GM23338 (cell line): ENCODE data around the gene WWOX. TPM values are rescaled to one million over a fixed set of nuclear protein-coding genes. Genes with fewer than 3 reads are reported as not detected.

Source experiments
- ATAC-seq: fragments of 200-7000 bp; cut with Tn5 transposase; 3 replicates; pipeline ENCODE4 v1.9.1; 2020
- DNase-seq: peaks from one replicate; pipeline ENCODE4 v3.0.0-alpha.2; 2015; ENCODE audit warnings: low spot score
- H2AFZ ChIP-seq: fragments of 200-600 bp; sonication (generic); 2 replicates; pipeline ENCODE4 v1.8.0; 2016; ENCODE audit warnings: antibody characterized with exemption, mild to moderate bottlenecking, moderate library complexity
- H3F3A ChIP-seq: fragments of 200-600 bp; sonication (generic); replicated peaks from 2 replicates; pipeline ENCODE4 v1.8.0; 2017; ENCODE audit warnings: antibody characterized with exemption, mixed run types, low read depth
- H3K27ac ChIP-seq: fragments of 200-600 bp; sonication (generic); 2 replicates; pipeline ENCODE4 v1.6.1; 2016; ENCODE audit warnings: low read depth
- H3K27me3 ChIP-seq: fragments of 200-600 bp; sonication (generic); 2 replicates; pipeline ENCODE4 v1.8.0; 2016; ENCODE audit warnings: mild to moderate bottlenecking, mixed run types, moderate library complexity; ENCODE audit not compliant: insufficient read depth
- H3K36me3 ChIP-seq: fragments of 200-600 bp; sonication (generic); 2 replicates; pipeline ENCODE4 v1.8.0; 2016; ENCODE audit warnings: mild to moderate bottlenecking; ENCODE audit not compliant: insufficient read depth
- H3K4me1 ChIP-seq: fragments of 200-600 bp; sonication (generic); 2 replicates; pipeline ENCODE4 v1.8.0; 2016; ENCODE audit warnings: mild to moderate bottlenecking, moderate library complexity; ENCODE audit not compliant: insufficient read depth
- H3K4me2 ChIP-seq: fragments of 200-600 bp; sonication (generic); 2 replicates; pipeline ENCODE4 v1.7.1; 2017; ENCODE audit warnings: mixed run types
- H3K4me3 ChIP-seq: fragments of 200-600 bp; sonication (generic); 2 replicates; pipeline ENCODE4 v1.6.1; 2016; ENCODE audit warnings: mixed run types
- H3K79me2 ChIP-seq: fragments of 200-600 bp; sonication (generic); replicated peaks from 2 replicates; pipeline ENCODE4 v1.8.0; 2017; ENCODE audit warnings: mild to moderate bottlenecking; ENCODE audit not compliant: insufficient read depth
- H3K9me2 ChIP-seq: fragments of 200-600 bp; sonication (generic); 2 replicates; pipeline ENCODE4 v1.8.0; 2017; ENCODE audit not compliant: insufficient read depth
- H4K20me1 ChIP-seq: fragments of 200-600 bp; sonication (generic); replicated peaks from 2 replicates; pipeline ENCODE4 v1.8.0; 2017; ENCODE audit warnings: mild to moderate bottlenecking; ENCODE audit not compliant: insufficient read depth
- H3K27ac Mint-ChIP-seq: 2 replicates; pipeline ENCODE4 v1.8.0; 2020; ENCODE audit warnings: inconsistent platforms, mild to moderate bottlenecking, moderate library complexity, mixed read lengths
- H3K27me3 Mint-ChIP-seq: 3 replicates; pipeline ENCODE4 v1.8.0; 2022; ENCODE audit warnings: low read depth, mild to moderate bottlenecking, moderate library complexity, mixed read lengths, inconsistent platforms; ENCODE audit not compliant: insufficient read depth, poor library complexity
- H3K36me3 Mint-ChIP-seq: 3 replicates; pipeline ENCODE4 v1.8.0; 2021; ENCODE audit warnings: low read depth, mild to moderate bottlenecking, inconsistent platforms, moderate library complexity, mixed read lengths
- H3K4me1 Mint-ChIP-seq: 3 replicates; pipeline ENCODE4 v1.8.0; 2020; ENCODE audit warnings: mild to moderate bottlenecking, inconsistent platforms, mixed read lengths
- H3K4me3 Mint-ChIP-seq: 3 replicates; pipeline ENCODE4 v1.8.0; 2021; ENCODE audit warnings: moderate library complexity, mild to moderate bottlenecking, inconsistent platforms, mixed read lengths
- H3K9me3 Mint-ChIP-seq: 3 replicates; pipeline ENCODE4 v1.8.0; 2020; ENCODE audit warnings: moderate library complexity, mild to moderate bottlenecking, inconsistent platforms, mixed read lengths
- CREB1 ChIP-seq: fragments of 250-450 bp; sonication (Bioruptor Pico); IDR thresholded peaks from 2 replicates; pipeline ENCODE4 v1.5.0; 2020; ENCODE audit warnings: low read depth, mild to moderate bottlenecking, moderate library complexity
- NANOG ChIP-seq: IDR thresholded peaks from 2 replicates; pipeline ENCODE4 v1.6.1; 2016; ENCODE audit warnings: antibody characterized with exemption, borderline replicate concordance
- POLR2AphosphoS5 ChIP-seq: IDR thresholded peaks from 2 replicates; pipeline ENCODE4 v1.6.1; 2016; ENCODE audit warnings: antibody characterized with exemption, low read depth
- ZNF114 ChIP-seq: fragments of 250-450 bp; sonication (Bioruptor Pico); IDR thresholded peaks from 2 replicates; pipeline ENCODE4 v1.5.0; 2020; ENCODE audit warnings: mild to moderate bottlenecking, moderate library complexity
- polyA plus RNA-seq: library from polyadenylated mRNA; unstranded; fragments of >200 nt; fragmentation: Nextera tagmentation; extraction: Ambion mirVana; gene quantifications from 2 replicates; pipeline ENCODE4 v1.2.1, GENCODE V29; 2016
- total RNA-seq: library from RNA; depleted of rRNA; stranded (reverse); fragments of >200 nt; shearing (Covaris generic); gene quantifications from 2 replicates; pipeline ENCODE4 v1.2.3, GENCODE V29; 2014
- TF ChIP-seq, protein P1 (sequence below): IDR thresholded peaks from one replicate; pipeline ENCODE4 v1.6.1; 2018; ENCODE audit warnings: antibody characterized with exemption; ENCODE audit not compliant: unreplicated experiment
- TF ChIP-seq, protein P2 (sequence below), 2 experiments: fragments of 200-600 bp in 1 of 2; sonication (generic) in 1 of 2; conservative IDR thresholded peaks; 2 replicates each; pipeline versions ENCODE4 v1.5.1 to v1.6.1; 2016 to 2017; ENCODE audit warnings: antibody characterized with exemption in 2 of 2, low read depth in 2 of 2, mild to moderate bottlenecking in 2 of 2, moderate library complexity in 1 of 2
- TF ChIP-seq, protein P3 (sequence below): IDR thresholded peaks from 2 replicates; pipeline ENCODE4 v1.6.1; 2016; ENCODE audit warnings: antibody characterized with exemption
- TF ChIP-seq, protein P4 (sequence below): fragments of 250-450 bp; sonication (Bioruptor Pico); IDR thresholded peaks from 2 replicates; pipeline ENCODE4 v1.5.0; 2020; ENCODE audit warnings: mild to moderate bottlenecking, moderate library complexity

The WWOX gene
- total and polyA plus RNA-seq, 2 experiments from 2014 or later: 10.0 to 19.3 TPM

DNA sequence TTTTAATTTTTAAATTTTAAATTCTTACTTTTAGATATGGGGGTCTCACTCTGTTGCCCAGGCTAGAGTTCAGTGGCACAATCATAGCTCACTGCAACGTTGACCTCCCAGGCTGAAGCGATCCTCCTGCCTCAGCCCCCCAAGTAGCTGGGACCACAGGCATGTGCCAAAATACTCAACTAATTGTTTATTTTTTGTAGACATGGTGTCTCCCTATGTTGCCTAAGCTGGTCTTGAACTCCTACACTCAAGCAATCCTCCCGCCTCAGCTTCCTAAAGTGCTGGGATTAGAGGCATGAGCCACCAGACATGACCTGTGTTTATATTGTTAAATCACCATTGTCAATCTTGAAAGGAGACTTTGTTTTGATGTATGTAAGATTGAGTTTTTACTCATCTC, 332.2 kb downstream of the WWOX start (continued):
- TF ChIP-seq, protein P1, sequence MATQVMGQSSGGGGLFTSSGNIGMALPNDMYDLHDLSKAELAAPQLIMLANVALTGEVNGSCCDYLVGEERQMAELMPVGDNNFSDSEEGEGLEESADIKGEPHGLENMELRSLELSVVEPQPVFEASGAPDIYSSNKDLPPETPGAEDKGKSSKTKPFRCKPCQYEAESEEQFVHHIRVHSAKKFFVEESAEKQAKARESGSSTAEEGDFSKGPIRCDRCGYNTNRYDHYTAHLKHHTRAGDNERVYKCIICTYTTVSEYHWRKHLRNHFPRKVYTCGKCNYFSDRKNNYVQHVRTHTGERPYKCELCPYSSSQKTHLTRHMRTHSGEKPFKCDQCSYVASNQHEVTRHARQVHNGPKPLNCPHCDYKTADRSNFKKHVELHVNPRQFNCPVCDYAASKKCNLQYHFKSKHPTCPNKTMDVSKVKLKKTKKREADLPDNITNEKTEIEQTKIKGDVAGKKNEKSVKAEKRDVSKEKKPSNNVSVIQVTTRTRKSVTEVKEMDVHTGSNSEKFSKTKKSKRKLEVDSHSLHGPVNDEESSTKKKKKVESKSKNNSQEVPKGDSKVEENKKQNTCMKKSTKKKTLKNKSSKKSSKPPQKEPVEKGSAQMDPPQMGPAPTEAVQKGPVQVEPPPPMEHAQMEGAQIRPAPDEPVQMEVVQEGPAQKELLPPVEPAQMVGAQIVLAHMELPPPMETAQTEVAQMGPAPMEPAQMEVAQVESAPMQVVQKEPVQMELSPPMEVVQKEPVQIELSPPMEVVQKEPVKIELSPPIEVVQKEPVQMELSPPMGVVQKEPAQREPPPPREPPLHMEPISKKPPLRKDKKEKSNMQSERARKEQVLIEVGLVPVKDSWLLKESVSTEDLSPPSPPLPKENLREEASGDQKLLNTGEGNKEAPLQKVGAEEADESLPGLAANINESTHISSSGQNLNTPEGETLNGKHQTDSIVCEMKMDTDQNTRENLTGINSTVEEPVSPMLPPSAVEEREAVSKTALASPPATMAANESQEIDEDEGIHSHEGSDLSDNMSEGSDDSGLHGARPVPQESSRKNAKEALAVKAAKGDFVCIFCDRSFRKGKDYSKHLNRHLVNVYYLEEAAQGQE: no peak

DNA sequence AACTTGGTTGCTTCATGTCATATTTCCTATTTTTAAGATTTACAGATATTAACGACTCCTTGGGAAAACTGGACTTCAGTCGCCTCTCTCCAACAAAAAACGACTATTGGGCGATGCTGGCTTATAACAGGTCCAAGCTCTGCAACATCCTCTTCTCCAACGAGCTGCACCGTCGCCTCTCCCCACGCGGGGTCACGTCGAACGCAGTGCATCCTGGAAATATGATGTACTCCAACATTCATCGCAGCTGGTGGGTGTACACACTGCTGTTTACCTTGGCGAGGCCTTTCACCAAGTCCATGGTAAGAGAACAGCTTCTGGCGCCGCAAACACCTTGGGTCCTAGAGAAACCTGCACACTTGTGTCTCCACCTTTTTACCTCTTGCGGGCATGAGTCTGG, 333.0 kb downstream of the WWOX start:
- Histone ChIP-seq H3K4me3 (no peak overlapping the region), H3K27me3 (no peaks in the 10 kb centered on the region), H3K27ac (no peak overlapping the region), H3K4me2 (no peak overlapping the region), H3K4me1 (no peaks in the 10 kb centered on the region), H3K9me2 (0 out of 2 replicates have a peak, but pooled peaks cover 11% of the 10 kb centered on the region), H3K36me3 (no peaks in the 10 kb centered on the region), H2AFZ (no peak overlapping the region), H3F3A (no peaks in the 10 kb centered on the region), H3K79me2 (no peaks in the 10 kb centered on the region), H4K20me1 (no peaks in the 10 kb centered on the region)
- no peak overlapping the region for H3K27ac Mint-ChIP-seq
- no peaks in the 10 kb centered on the region for H3K9me3 Mint-ChIP-seq
- no peaks in the 10 kb centered on the region for H3K4me1 Mint-ChIP-seq
- no peak overlapping the region for H3K4me3 Mint-ChIP-seq
- DNase-seq: no peak
- H3K27me3 Mint-ChIP-seq: peaks cover 2% of the 10 kb centered on the region
- TF ChIP-seq, protein P2, sequence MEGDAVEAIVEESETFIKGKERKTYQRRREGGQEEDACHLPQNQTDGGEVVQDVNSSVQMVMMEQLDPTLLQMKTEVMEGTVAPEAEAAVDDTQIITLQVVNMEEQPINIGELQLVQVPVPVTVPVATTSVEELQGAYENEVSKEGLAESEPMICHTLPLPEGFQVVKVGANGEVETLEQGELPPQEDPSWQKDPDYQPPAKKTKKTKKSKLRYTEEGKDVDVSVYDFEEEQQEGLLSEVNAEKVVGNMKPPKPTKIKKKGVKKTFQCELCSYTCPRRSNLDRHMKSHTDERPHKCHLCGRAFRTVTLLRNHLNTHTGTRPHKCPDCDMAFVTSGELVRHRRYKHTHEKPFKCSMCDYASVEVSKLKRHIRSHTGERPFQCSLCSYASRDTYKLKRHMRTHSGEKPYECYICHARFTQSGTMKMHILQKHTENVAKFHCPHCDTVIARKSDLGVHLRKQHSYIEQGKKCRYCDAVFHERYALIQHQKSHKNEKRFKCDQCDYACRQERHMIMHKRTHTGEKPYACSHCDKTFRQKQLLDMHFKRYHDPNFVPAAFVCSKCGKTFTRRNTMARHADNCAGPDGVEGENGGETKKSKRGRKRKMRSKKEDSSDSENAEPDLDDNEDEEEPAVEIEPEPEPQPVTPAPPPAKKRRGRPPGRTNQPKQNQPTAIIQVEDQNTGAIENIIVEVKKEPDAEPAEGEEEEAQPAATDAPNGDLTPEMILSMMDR (conservative IDR thresholded peaks at IDR 0.05; ENCODE audit: low read depth in 2 of 2): no peak
- TF ChIP-seq ZNF114 (CRISPR knock-in tag) (no peak), CREB1 (CRISPR knock-in tag) (no peak), POLR2AphosphoS5 (no peak)
- TF ChIP-seq, protein P3, sequence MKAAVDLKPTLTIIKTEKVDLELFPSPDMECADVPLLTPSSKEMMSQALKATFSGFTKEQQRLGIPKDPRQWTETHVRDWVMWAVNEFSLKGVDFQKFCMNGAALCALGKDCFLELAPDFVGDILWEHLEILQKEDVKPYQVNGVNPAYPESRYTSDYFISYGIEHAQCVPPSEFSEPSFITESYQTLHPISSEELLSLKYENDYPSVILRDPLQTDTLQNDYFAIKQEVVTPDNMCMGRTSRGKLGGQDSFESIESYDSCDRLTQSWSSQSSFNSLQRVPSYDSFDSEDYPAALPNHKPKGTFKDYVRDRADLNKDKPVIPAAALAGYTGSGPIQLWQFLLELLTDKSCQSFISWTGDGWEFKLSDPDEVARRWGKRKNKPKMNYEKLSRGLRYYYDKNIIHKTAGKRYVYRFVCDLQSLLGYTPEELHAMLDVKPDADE: no peak
- H3K36me3 Mint-ChIP-seq: no peaks in the 10 kb centered on the region
- no peak for ATAC-seq

DNA sequence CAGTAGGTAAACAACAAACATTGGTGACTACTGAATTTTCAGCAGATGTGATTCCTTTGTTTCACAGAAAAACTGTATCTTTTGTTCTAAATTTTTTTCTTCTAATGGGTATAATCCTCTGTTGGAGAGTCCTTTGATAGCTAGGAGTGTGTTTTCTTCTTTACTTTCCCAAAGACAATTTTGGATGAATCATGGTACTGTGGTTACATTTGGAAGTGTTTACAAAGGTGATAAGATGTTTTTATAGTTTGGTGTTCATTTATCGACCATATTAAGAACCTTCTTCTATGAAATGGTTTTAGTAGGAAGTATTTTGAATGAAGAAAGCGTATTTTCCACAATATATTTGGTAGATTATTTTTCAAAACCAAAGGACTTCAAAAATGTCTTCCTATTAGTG, 333.7 kb downstream of the WWOX start:
- Histone ChIP-seq H3K27me3 (no peaks in the 10 kb centered on the region), H2AFZ (no peak overlapping the region), H3K79me2 (no peaks in the 10 kb centered on the region), H3K27ac (no peak overlapping the region), H3K36me3 (no peaks in the 10 kb centered on the region), H3K4me1 (no peaks in the 10 kb centered on the region), H3K4me3 (no peak overlapping the region), H3K4me2 (no peak overlapping the region), H4K20me1 (no peaks in the 10 kb centered on the region), H3K9me2 (0 out of 2 replicates have a peak, but pooled peaks cover 11% of the 10 kb centered on the region), H3F3A (no peaks in the 10 kb centered on the region)
- Mint-ChIP-seq H3K9me3 (no peaks in the 10 kb centered on the region), H3K4me3 (no peak overlapping the region), H3K27me3 (peaks cover 2% of the 10 kb centered on the region), H3K27ac (no peak overlapping the region), H3K36me3 (no peaks in the 10 kb centered on the region), H3K4me1 (no peaks in the 10 kb centered on the region)
- no peak for DNase-seq
- ATAC-seq: no peak
- no peak for TF ChIP-seq NANOG
- TF ChIP-seq ZNF114 (CRISPR knock-in tag): no peak
- TF ChIP-seq, protein P4, sequence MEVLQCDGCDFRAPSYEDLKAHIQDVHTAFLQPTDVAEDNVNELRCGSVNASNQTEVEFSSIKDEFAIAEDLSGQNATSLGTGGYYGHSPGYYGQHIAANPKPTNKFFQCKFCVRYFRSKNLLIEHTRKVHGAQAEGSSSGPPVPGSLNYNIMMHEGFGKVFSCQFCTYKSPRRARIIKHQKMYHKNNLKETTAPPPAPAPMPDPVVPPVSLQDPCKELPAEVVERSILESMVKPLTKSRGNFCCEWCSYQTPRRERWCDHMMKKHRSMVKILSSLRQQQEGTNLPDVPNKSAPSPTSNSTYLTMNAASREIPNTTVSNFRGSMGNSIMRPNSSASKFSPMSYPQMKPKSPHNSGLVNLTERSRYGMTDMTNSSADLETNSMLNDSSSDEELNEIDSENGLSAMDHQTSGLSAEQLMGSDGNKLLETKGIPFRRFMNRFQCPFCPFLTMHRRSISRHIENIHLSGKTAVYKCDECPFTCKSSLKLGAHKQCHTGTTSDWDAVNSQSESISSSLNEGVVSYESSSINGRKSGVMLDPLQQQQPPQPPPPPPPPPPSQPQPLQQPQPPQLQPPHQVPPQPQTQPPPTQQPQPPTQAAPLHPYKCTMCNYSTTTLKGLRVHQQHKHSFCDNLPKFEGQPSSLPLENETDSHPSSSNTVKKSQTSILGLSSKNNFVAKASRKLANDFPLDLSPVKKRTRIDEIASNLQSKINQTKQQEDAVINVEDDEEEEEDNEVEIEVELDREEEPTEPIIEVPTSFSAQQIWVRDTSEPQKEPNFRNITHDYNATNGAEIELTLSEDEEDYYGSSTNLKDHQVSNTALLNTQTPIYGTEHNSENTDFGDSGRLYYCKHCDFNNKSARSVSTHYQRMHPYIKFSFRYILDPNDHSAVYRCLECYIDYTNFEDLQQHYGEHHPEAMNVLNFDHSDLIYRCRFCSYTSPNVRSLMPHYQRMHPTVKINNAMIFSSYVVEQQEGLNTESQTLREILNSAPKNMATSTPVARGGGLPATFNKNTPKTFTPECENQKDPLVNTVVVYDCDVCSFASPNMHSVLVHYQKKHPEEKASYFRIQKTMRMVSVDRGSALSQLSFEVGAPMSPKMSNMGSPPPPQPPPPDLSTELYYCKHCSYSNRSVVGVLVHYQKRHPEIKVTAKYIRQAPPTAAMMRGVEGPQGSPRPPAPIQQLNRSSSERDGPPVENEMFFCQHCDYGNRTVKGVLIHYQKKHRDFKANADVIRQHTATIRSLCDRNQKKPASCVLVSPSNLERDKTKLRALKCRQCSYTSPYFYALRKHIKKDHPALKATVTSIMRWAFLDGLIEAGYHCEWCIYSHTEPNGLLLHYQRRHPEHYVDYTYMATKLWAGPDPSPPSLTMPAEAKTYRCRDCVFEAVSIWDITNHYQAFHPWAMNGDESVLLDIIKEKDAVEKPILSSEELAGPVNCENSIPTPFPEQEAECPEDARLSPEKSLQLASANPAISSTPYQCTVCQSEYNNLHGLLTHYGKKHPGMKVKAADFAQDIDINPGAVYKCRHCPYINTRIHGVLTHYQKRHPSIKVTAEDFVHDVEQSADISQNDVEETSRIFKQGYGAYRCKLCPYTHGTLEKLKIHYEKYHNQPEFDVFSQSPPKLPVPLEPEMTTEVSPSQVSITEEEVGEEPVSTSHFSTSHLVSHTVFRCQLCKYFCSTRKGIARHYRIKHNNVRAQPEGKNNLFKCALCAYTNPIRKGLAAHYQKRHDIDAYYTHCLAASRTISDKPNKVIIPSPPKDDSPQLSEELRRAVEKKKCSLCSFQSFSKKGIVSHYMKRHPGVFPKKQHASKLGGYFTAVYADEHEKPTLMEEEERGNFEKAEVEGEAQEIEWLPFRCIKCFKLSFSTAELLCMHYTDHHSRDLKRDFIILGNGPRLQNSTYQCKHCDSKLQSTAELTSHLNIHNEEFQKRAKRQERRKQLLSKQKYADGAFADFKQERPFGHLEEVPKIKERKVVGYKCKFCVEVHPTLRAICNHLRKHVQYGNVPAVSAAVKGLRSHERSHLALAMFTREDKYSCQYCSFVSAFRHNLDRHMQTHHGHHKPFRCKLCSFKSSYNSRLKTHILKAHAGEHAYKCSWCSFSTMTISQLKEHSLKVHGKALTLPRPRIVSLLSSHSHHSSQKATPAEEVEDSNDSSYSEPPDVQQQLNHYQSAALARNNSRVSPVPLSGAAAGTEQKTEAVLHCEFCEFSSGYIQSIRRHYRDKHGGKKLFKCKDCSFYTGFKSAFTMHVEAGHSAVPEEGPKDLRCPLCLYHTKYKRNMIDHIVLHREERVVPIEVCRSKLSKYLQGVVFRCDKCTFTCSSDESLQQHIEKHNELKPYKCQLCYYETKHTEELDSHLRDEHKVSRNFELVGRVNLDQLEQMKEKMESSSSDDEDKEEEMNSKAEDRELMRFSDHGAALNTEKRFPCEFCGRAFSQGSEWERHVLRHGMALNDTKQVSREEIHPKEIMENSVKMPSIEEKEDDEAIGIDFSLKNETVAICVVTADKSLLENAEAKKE (CRISPR knock-in tag): no peak
